GM23338 (cell line): ENCODE results near the gene LUC7L. TPM values are rescaled to one million over a fixed set of nuclear protein-coding genes. Genes with fewer than 3 reads are reported as not detected.

Experiments used
- ATAC-seq: fragments of 200-7000 bp; cut with Tn5 transposase; 3 replicates; pipeline ENCODE4 v1.9.1; 2020
- DNase-seq: peaks from one replicate; pipeline ENCODE4 v3.0.0-alpha.2; 2015; ENCODE audit warnings: low spot score
- H2AFZ ChIP-seq: fragments of 200-600 bp; sonication (generic); 2 replicates; pipeline ENCODE4 v1.8.0; 2016; ENCODE audit warnings: antibody characterized with exemption, mild to moderate bottlenecking, moderate library complexity
- H3F3A ChIP-seq: fragments of 200-600 bp; sonication (generic); replicated peaks from 2 replicates; pipeline ENCODE4 v1.8.0; 2017; ENCODE audit warnings: antibody characterized with exemption, mixed run types, low read depth
- H3K27ac ChIP-seq: fragments of 200-600 bp; sonication (generic); 2 replicates; pipeline ENCODE4 v1.6.1; 2016; ENCODE audit warnings: low read depth
- H3K27me3 ChIP-seq: fragments of 200-600 bp; sonication (generic); 2 replicates; pipeline ENCODE4 v1.8.0; 2016; ENCODE audit warnings: mild to moderate bottlenecking, mixed run types, moderate library complexity; ENCODE audit not compliant: insufficient read depth
- H3K36me3 ChIP-seq: fragments of 200-600 bp; sonication (generic); 2 replicates; pipeline ENCODE4 v1.8.0; 2016; ENCODE audit warnings: mild to moderate bottlenecking; ENCODE audit not compliant: insufficient read depth
- H3K4me1 ChIP-seq: fragments of 200-600 bp; sonication (generic); 2 replicates; pipeline ENCODE4 v1.8.0; 2016; ENCODE audit warnings: mild to moderate bottlenecking, moderate library complexity; ENCODE audit not compliant: insufficient read depth
- H3K4me2 ChIP-seq: fragments of 200-600 bp; sonication (generic); 2 replicates; pipeline ENCODE4 v1.7.1; 2017; ENCODE audit warnings: mixed run types
- H3K4me3 ChIP-seq: fragments of 200-600 bp; sonication (generic); 2 replicates; pipeline ENCODE4 v1.6.1; 2016; ENCODE audit warnings: mixed run types
- H3K79me2 ChIP-seq: fragments of 200-600 bp; sonication (generic); replicated peaks from 2 replicates; pipeline ENCODE4 v1.8.0; 2017; ENCODE audit warnings: mild to moderate bottlenecking; ENCODE audit not compliant: insufficient read depth
- H3K9me2 ChIP-seq: fragments of 200-600 bp; sonication (generic); 2 replicates; pipeline ENCODE4 v1.8.0; 2017; ENCODE audit not compliant: insufficient read depth
- H4K20me1 ChIP-seq: fragments of 200-600 bp; sonication (generic); replicated peaks from 2 replicates; pipeline ENCODE4 v1.8.0; 2017; ENCODE audit warnings: mild to moderate bottlenecking; ENCODE audit not compliant: insufficient read depth
- H3K27ac Mint-ChIP-seq: 2 replicates; pipeline ENCODE4 v1.8.0; 2020; ENCODE audit warnings: inconsistent platforms, mild to moderate bottlenecking, moderate library complexity, mixed read lengths
- H3K27me3 Mint-ChIP-seq: 3 replicates; pipeline ENCODE4 v1.8.0; 2022; ENCODE audit warnings: low read depth, mild to moderate bottlenecking, moderate library complexity, mixed read lengths, inconsistent platforms; ENCODE audit not compliant: insufficient read depth, poor library complexity
- H3K36me3 Mint-ChIP-seq: 3 replicates; pipeline ENCODE4 v1.8.0; 2021; ENCODE audit warnings: low read depth, mild to moderate bottlenecking, inconsistent platforms, moderate library complexity, mixed read lengths
- H3K4me1 Mint-ChIP-seq: 3 replicates; pipeline ENCODE4 v1.8.0; 2020; ENCODE audit warnings: mild to moderate bottlenecking, inconsistent platforms, mixed read lengths
- H3K4me3 Mint-ChIP-seq: 3 replicates; pipeline ENCODE4 v1.8.0; 2021; ENCODE audit warnings: moderate library complexity, mild to moderate bottlenecking, inconsistent platforms, mixed read lengths
- H3K9me3 Mint-ChIP-seq: 3 replicates; pipeline ENCODE4 v1.8.0; 2020; ENCODE audit warnings: moderate library complexity, mild to moderate bottlenecking, inconsistent platforms, mixed read lengths
- CTCF ChIP-seq, 2 experiments: fragments of 200-600 bp in 1 of 2; sonication (generic) in 1 of 2; conservative IDR thresholded peaks; 2 replicates each; pipeline versions ENCODE4 v1.5.1 to v1.6.1; 2016 to 2017; ENCODE audit warnings: antibody characterized with exemption in 2 of 2, low read depth in 2 of 2, mild to moderate bottlenecking in 2 of 2, moderate library complexity in 1 of 2
- EZH2 ChIP-seq: fragments of 200-600 bp; sonication (generic); IDR thresholded peaks from one replicate; pipeline ENCODE4 v1.8.0; 2017; ENCODE audit warnings: antibody characterized with exemption, mild to moderate bottlenecking, low read depth; ENCODE audit not compliant: unreplicated experiment
- JUNB ChIP-seq: IDR thresholded peaks from one replicate; pipeline ENCODE4 v1.6.1; 2016; ENCODE audit warnings: antibody characterized with exemption; ENCODE audit not compliant: unreplicated experiment
- NANOG ChIP-seq: IDR thresholded peaks from 2 replicates; pipeline ENCODE4 v1.6.1; 2016; ENCODE audit warnings: antibody characterized with exemption, borderline replicate concordance
- POLR2AphosphoS5 ChIP-seq: IDR thresholded peaks from 2 replicates; pipeline ENCODE4 v1.6.1; 2016; ENCODE audit warnings: antibody characterized with exemption, low read depth
- REST ChIP-seq: IDR thresholded peaks from one replicate; pipeline ENCODE4 v1.6.1; 2018; ENCODE audit warnings: antibody characterized with exemption; ENCODE audit not compliant: unreplicated experiment
- STAT1 ChIP-seq: IDR thresholded peaks from one replicate; pipeline ENCODE4 v1.6.1; 2016; ENCODE audit warnings: antibody characterized with exemption; ENCODE audit not compliant: unreplicated experiment
- ZNF114 ChIP-seq: fragments of 250-450 bp; sonication (Bioruptor Pico); IDR thresholded peaks from 2 replicates; pipeline ENCODE4 v1.5.0; 2020; ENCODE audit warnings: mild to moderate bottlenecking, moderate library complexity
- ZNF331 ChIP-seq: fragments of 250-450 bp; sonication (Bioruptor Pico); IDR thresholded peaks from 2 replicates; pipeline ENCODE4 v1.5.0; 2020; ENCODE audit warnings: low read depth, mild to moderate bottlenecking, moderate library complexity
- ZNF462 ChIP-seq: fragments of 250-450 bp; sonication (Bioruptor Pico); IDR thresholded peaks from 2 replicates; pipeline ENCODE4 v1.5.0; 2020; ENCODE audit warnings: mild to moderate bottlenecking, moderate library complexity
- polyA plus RNA-seq: library from polyadenylated mRNA; unstranded; fragments of >200 nt; fragmentation: Nextera tagmentation; extraction: Ambion mirVana; gene quantifications from 2 replicates; pipeline ENCODE4 v1.2.1, GENCODE V29; 2016
- total RNA-seq: library from RNA; depleted of rRNA; stranded (reverse); fragments of >200 nt; shearing (Covaris generic); gene quantifications from 2 replicates; pipeline ENCODE4 v1.2.3, GENCODE V29; 2014

LUC7L gene
- total and polyA plus RNA-seq, 2 experiments from 2014 or later, result 114 to 151 TPM

- no peak for TF ChIP-seq REST
- TF ChIP-seq ZNF114 (CRISPR knock-in tag), result no peak
These were observed 35.2 kb upstream of the LUC7L start (continued) for GRCh38 chr16:264440-264951.

GRCh38 chr16:263944-264343 lies 34.7 kb upstream of the LUC7L start:
- Histone ChIP-seq H4K20me1 (no peaks in the 10 kb centered on the region), H3K27ac (no peak overlapping the region), H3K79me2 (no peaks in the 10 kb centered on the region), H3K4me1 (no peaks in the 10 kb centered on the region), H3K4me2 (no peak overlapping the region), H3F3A (0 out of 2 replicates have a peak, but pooled peaks cover 3% of the 10 kb centered on the region), H3K27me3 (no peaks in the 10 kb centered on the region), H3K36me3 (no peaks in the 10 kb centered on the region), H3K4me3 (no peak overlapping the region), H2AFZ (no peak overlapping the region), H3K9me2 (no peaks in the 10 kb centered on the region)
- H3K4me1 Mint-ChIP-seq, result no peaks in the 10 kb centered on the region
- ATAC-seq (no peak), DNase-seq (no peak)
- no peaks in the 10 kb centered on the region; the same call in 2 of the 3 replicates for H3K9me3 Mint-ChIP-seq
- H3K4me3 Mint-ChIP-seq, result no peak overlapping the region
- peaks cover 24% of the 10 kb centered on the region; the same call in 2 of the 3 replicates for H3K36me3 Mint-ChIP-seq
- H3K27me3 Mint-ChIP-seq, result peaks cover 10% of the 10 kb centered on the region
- H3K27ac Mint-ChIP-seq, result no peak overlapping the region
- no peak for TF ChIP-seq REST
- TF ChIP-seq CTCF (conservative IDR thresholded peaks at IDR 0.05; ENCODE audit: low read depth in 2 of 2), result no peak
- no peak for TF ChIP-seq ZNF462 (CRISPR knock-in tag)
- TF ChIP-seq EZH2, result no peak
- TF ChIP-seq STAT1, result no peak
- TF ChIP-seq NANOG, result no peak
- no peak for TF ChIP-seq POLR2AphosphoS5
- TF ChIP-seq ZNF114 (CRISPR knock-in tag), result no peak
- no peak for TF ChIP-seq ZNF331 (CRISPR knock-in tag)
- no peak for TF ChIP-seq JUNB
